Femur (tissue), 1 donor: Measurements from ENCODE around the gene ADAMTS20.
"Not testable (repeated sequence)": the region's sequence is repeated elsewhere in the genome, so short reads cannot be mapped to it uniquely, and the experiment has no call there.

Source experiments
- DNase-seq: peaks from one replicate; pipeline ENCODE4 v3.0.0-alpha.2; 2017

ADAMTS20 gene

GRCh38 chr12:43551971-43552559 lies at the start of gene ADAMTS20:
TSS of gene ADAMTS20 (minus strand) at chr12:43552203. CDS start at chr12:43551921, 282 bp downstream.
- DNase-seq = peak; percentile 40

- no peak for DNase-seq
These were observed 47.7 kb upstream of the ADAMTS20 start for GRCh38 chr12:43599708-43600107.

GRCh38 chr12:43599066-43599465 lies 47.1 kb upstream of the ADAMTS20 start:
- DNase-seq = no peak

- DNase-seq = no peak
These were observed 38.3 kb upstream of the ADAMTS20 start for GRCh38 chr12:43590307-43590706.

DNA sequence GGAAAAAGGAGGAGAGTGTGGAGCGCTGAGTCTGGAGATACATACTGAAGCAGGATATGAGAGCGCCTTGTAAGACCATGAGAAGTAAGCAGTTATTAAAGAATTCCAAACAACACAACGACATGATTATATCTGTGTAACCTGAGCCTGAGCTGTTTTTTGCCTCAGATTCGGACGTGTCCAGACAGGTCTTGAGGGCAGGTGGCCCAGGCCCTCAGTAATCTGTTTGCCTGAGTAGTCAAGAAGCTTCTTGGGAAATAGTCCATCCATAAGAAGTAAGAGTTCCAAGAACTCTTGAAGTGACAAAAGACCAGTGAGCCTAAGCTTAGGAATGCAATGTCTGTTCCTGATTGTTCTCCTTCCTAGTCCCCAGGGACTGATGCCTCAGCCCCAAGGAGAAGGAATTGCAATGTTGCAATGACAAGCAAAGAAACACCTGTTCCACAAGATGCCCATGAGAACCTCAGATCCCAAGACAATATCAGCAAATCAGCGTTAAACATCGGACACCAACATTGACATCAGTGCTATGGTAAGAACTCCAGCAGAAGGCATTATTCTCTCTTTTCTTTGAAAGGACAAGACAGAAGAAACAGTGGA lies 34.7 kb upstream of the ADAMTS20 start:
- no peak for DNase-seq

- no peak for DNase-seq
These were observed 33.7 kb upstream of the ADAMTS20 start for GRCh38 chr12:43585676-43586075.

GRCh38 chr12:43580601-43581000 lies 28.6 kb upstream of the ADAMTS20 start:
- DNase-seq = no peak

- DNase-seq = no peak
These were observed 27.2 kb upstream of the ADAMTS20 start for GRCh38 chr12:43579206-43579605.

- no peak for DNase-seq
These were observed 26.8 kb upstream of the ADAMTS20 start for GRCh38 chr12:43578782-43579181.

- DNase-seq = no peak
These were observed 25.4 kb upstream of the ADAMTS20 start for GRCh38 chr12:43577381-43577780.

- no peak for DNase-seq
These were observed 24.2 kb upstream of the ADAMTS20 start for GRCh38 chr12:43576162-43576561.

GRCh38 chr12:43571885-43572284 lies 19.9 kb upstream of the ADAMTS20 start:
- DNase-seq = no peak

- no peak for DNase-seq
These were observed 4.1 kb upstream of the ADAMTS20 start for GRCh38 chr12:43556057-43556456.

- no peak for DNase-seq
These were observed 578 bp downstream of the ADAMTS20 start for GRCh38 chr12:43551279-43551970.

- DNase-seq = no peak
These were observed 1.2 kb downstream of the ADAMTS20 start for GRCh38 chr12:43550831-43551271.

GRCh38 chr12:43544703-43545102 lies 7.3 kb downstream of the ADAMTS20 start:
- DNase-seq = no peak

GRCh38 chr12:43540470-43540869 lies 11.5 kb downstream of the ADAMTS20 start:
- DNase-seq = no peak

DNA sequence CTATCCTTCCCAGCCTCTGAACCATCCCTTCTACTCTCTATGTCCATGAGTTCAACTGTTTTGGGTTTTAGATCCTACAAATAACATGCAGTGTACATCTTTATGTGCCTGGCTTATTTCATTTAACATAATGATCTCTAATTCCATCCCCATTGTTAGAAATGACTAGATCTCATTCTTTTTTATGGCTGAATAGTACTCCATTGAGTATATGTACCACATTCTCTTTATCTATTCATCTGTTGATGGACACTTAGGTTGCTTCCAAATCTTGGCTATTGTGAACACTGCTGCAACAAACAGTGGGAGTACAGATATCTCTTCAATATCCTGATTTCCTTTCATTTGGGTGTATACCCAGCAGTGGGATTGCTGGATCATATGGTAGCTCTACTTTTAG lies 14.3 kb downstream of the ADAMTS20 start:
- DNase-seq = not testable (repeated sequence)

DNA sequence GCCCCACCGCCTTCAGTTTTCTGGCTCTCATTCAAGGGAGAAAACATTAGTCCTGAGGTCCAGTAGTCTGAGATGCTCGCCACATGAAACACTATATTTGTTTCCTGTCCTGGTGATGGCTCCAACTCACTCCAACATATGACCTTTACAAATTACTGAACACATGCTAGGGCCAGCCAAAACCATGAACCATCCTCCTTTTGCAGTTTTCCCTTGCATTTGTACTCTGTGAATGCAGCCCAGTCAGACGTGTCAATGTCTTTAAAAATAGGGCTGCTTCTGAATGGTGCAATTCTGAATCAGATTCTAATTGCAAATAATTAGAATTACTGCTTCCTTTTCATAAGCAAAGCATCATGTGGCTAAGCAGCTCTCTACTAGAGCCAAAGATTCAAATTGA lies 36.0 kb downstream of the ADAMTS20 start:
- no peak for DNase-seq

DNA sequence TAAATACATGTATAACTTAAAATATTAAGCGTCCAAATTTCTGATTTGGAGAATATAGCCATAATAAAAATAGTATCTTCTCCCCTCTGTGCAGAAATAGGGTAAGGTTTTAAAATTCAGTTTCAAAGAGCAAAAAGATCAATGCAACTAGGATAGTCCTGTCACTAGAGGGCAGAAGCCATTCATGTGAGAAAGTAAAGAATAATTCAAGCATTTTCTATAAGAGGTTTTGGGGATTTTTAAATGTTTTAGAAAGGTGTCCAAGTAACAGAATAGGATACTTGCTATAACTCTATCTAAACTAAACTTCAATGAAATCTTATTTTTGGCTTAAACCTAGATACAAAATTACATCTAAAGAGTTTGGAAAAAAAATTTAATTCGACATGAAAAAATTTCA lies 50.3 kb downstream of the ADAMTS20 start:
- DNase-seq = no peak

GRCh38 chr12:43493261-43493797 lies 58.7 kb downstream of the ADAMTS20 start:
- DNase-seq = no peak

DNA sequence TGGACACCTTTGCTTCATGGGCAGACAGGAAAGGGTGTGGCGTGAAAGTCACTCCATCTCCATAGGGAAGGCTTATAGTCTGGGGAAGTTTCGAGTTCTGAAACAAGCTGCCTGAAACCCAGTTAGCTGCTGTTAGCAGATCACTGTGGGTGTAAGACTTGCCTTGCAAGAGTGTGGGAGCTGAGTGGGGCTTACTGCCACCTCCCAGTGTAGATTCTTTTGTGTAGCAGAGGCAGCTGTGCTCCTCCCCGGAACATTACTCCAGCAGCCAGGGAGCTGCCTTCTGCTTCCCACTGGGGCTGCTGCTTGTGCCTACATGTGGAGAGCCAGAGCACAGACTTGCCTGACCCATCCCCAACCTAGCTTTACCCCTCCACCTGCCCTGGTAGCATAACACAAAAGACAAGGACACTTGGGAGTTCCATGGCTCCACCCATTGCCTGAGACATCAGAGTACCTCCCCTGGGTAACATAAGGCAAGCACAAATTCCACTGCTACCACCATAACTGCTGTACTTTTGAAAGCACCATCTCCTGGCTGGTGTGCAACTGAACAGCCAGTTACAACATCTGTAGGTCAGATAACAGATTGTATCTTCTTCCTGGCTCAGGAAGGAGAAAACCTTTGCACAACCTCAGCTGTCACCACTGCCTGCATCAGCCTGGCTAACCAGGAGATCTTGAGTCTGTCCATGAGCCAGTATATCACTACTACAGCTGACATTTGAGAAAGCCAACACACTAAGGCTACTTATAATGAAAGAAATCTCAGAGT lies 69.5 kb downstream of the ADAMTS20 start:
- no peak for DNase-seq

DNA sequence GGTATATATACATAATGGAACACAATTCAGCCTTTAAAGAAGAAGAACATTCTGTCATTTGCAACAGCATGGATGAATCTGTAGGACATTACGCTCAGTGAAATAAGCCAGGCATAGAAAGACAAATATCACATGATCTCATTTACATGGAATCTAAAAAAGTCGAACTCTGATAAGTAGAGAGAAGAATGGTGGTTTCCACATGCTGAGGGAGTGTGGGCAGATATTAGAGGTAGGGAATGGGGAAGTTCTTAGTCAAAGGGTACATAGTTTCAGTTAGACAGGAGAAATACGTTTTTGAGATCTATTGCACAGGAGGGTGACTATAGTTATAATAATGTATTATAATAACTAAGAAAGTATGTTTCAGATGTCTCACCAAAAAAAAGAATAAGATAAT lies 71.4 kb downstream of the ADAMTS20 start:
- DNase-seq = no peak
